Vagina (tissue), 2 donors: Measurements from ENCODE around the gene HPD. TPM values are rescaled to one million over a fixed set of nuclear protein-coding genes. Genes with fewer than 3 reads are reported as not detected.
"Not testable (repeated sequence)": the region's sequence is repeated elsewhere in the genome, so short reads cannot be mapped to it uniquely, and the experiment has no call there.

ENCODE experiments used
- DNase-seq, 2 donors: peaks; one replicate each; pipeline ENCODE4 v3.0.0-alpha.2; 2017; ENCODE audit errors: extremely low spot score in 2 of 2
- H3K27ac ChIP-seq: fragments of 200-600 bp; sonication (generic); one replicate; pipeline ENCODE4 v1.5.1; 2019
- H3K27me3 ChIP-seq: fragments of 200-600 bp; sonication (generic); one replicate; pipeline ENCODE4 v1.5.1; 2019
- H3K36me3 ChIP-seq, 2 donors: fragments of 200-600 bp; sonication (generic); one replicate each; pipeline ENCODE4 v1.5.1; 2017 to 2019
- H3K4me1 ChIP-seq: fragments of 200-600 bp; sonication (generic); one replicate; pipeline ENCODE4 v1.5.1; 2019
- H3K4me3 ChIP-seq, 2 donors: fragments of 200-600 bp; sonication (generic); 1 replicate in 1 of 2; 2 replicates in 1 of 2; pipeline ENCODE4 v1.5.1; 2016 to 2019
- H3K9me3 ChIP-seq: fragments of 200-600 bp; sonication (generic); one replicate; pipeline ENCODE4 v1.5.1; 2019
- POLR2A ChIP-seq, 2 donors: fragments of 450-650 bp; IDR thresholded peaks; one replicate each; pipeline ENCODE4 v1.6.1; 2017; ENCODE audit warnings: antibody characterized with exemption in 2 of 2, mild to moderate bottlenecking in 2 of 2, moderate library complexity in 2 of 2
- POLR2AphosphoS5 ChIP-seq, 2 donors: sonication (generic); formaldehyde crosslinking; IDR thresholded peaks; one replicate each; pipeline ENCODE4 v1.9.0; 2017; ENCODE audit warnings: antibody characterized with exemption in 2 of 2, mild to moderate bottlenecking in 2 of 2, low read depth in 1 of 2; ENCODE audit not compliant: insufficient read depth in 1 of 2
- intact Hi-C: fragments of 100-400 bp; cut with DNase I; formaldehyde crosslinking; loops from one replicate; pipeline ENCODE4 v1.15.1; 2023
- total RNA-seq: library from RNA; depleted of rRNA; stranded (reverse); fragments of >200 nt; gene quantifications from one replicate; pipeline ENCODE4 v1.2.3, GENCODE V29; 2016
- TF ChIP-seq, protein P1 (sequence below), 3 experiments: fragments of 450-650 bp in 2 of 3; fragments of 200-600 bp in 1 of 3; sonication (generic) in 1 of 3; IDR thresholded peaks; one replicate each; pipeline ENCODE4 v1.5.1; 2017 to 2019; ENCODE audit warnings: antibody characterized with exemption in 3 of 3, mild to moderate bottlenecking in 2 of 3, moderate library complexity in 2 of 3

The HPD gene
- total RNA-seq, 1 donor from 2014 or later, result not detected

- Histone ChIP-seq H3K9me3 (no peaks in the 10 kb centered on the region), H3K27ac (peak overlapping the region; percentile 95), H3K4me1 (peaks cover 32% of the 10 kb centered on the region), H3K4me3 (no peak overlapping the region), H3K27me3 (no peaks in the 10 kb centered on the region), H3K36me3 (no peaks in the 10 kb centered on the region)
- TF ChIP-seq POLR2AphosphoS5 (IDR thresholded peaks at IDR 0.05; ENCODE audit: insufficient read depth in 1 of 2, low read depth in 1 of 2) (no peak), POLR2A (IDR thresholded peaks at IDR 0.05) (no peak)
- TF ChIP-seq, protein P1, sequence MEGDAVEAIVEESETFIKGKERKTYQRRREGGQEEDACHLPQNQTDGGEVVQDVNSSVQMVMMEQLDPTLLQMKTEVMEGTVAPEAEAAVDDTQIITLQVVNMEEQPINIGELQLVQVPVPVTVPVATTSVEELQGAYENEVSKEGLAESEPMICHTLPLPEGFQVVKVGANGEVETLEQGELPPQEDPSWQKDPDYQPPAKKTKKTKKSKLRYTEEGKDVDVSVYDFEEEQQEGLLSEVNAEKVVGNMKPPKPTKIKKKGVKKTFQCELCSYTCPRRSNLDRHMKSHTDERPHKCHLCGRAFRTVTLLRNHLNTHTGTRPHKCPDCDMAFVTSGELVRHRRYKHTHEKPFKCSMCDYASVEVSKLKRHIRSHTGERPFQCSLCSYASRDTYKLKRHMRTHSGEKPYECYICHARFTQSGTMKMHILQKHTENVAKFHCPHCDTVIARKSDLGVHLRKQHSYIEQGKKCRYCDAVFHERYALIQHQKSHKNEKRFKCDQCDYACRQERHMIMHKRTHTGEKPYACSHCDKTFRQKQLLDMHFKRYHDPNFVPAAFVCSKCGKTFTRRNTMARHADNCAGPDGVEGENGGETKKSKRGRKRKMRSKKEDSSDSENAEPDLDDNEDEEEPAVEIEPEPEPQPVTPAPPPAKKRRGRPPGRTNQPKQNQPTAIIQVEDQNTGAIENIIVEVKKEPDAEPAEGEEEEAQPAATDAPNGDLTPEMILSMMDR (IDR thresholded peaks at IDR 0.05), result no peak
- no peak for DNase-seq
- intact Hi-C loops, result loop anchor here (2.0 kb wide), 1 partner anchor 31 kb away; the partner anchor contains the start of gene PSMD9
These were observed 1.1 kb downstream of the HPD start for GRCh38 chr12:121857322-121858246.

- H3K9me3 ChIP-seq, H3K27ac ChIP-seq, DNase-seq, intact Hi-C loops, H3K36me3 ChIP-seq, H3K4me3 ChIP-seq, H3K4me1 ChIP-seq, H3K27me3 ChIP-seq: not testable (repeated sequence)
These were observed 6.3 kb downstream of the HPD start for GRCh38 chr12:121852392-121852791.

- Histone ChIP-seq H3K36me3 (no peaks in the 10 kb centered on the region), H3K27me3 (no peaks in the 10 kb centered on the region), H3K4me3 (no peak overlapping the region), H3K9me3 (no peaks in the 10 kb centered on the region), H3K4me1 (no peaks in the 10 kb centered on the region), H3K27ac (no peak overlapping the region)
- intact Hi-C loops, result no loop called here
- TF ChIP-seq, protein P1 (IDR thresholded peaks at IDR 0.05), result no peak
- TF ChIP-seq POLR2A (IDR thresholded peaks at IDR 0.05), result no peak
- TF ChIP-seq POLR2AphosphoS5 (IDR thresholded peaks at IDR 0.05; ENCODE audit: insufficient read depth in 1 of 2, low read depth in 1 of 2), result no peak
- no peak for DNase-seq
These were observed 9.0 kb downstream of the HPD start for GRCh38 chr12:121849665-121850064.

GRCh38 chr12:121849211-121849610 is 9.4 kb downstream of the HPD start:
- no peaks in the 10 kb centered on the region for H3K36me3 ChIP-seq
- no peaks in the 10 kb centered on the region for H3K4me1 ChIP-seq
- no peaks in the 10 kb centered on the region for H3K27me3 ChIP-seq
- H3K4me3 ChIP-seq, result no peak overlapping the region
- TF ChIP-seq POLR2AphosphoS5 (IDR thresholded peaks at IDR 0.05; ENCODE audit: insufficient read depth in 1 of 2, low read depth in 1 of 2), result no peak
- TF ChIP-seq, protein P1 (IDR thresholded peaks at IDR 0.05), result no peak
- TF ChIP-seq POLR2A (IDR thresholded peaks at IDR 0.05), result no peak
- intact Hi-C loops, result no loop called here
- no peak for DNase-seq
- H3K27ac ChIP-seq, result no peak overlapping the region
- no peaks in the 10 kb centered on the region for H3K9me3 ChIP-seq

GRCh38 chr12:121845701-121846100 is 13.0 kb downstream of the HPD start:
- TF ChIP-seq POLR2A (IDR thresholded peaks at IDR 0.05) (no peak), POLR2AphosphoS5 (IDR thresholded peaks at IDR 0.05; ENCODE audit: insufficient read depth in 1 of 2, low read depth in 1 of 2) (no peak)
- TF ChIP-seq, protein P1 (IDR thresholded peaks at IDR 0.05), result no peak
- Histone ChIP-seq H3K27me3 (no peaks in the 10 kb centered on the region), H3K4me3 (no peak overlapping the region), H3K4me1 (no peaks in the 10 kb centered on the region), H3K27ac (no peak overlapping the region), H3K36me3 (no peaks in the 10 kb centered on the region), H3K9me3 (no peaks in the 10 kb centered on the region)
- intact Hi-C loops, result no loop called here
- no peak for DNase-seq
